Measurements from ENCODE around the gene UBAC1. TPM values are rescaled to one million over a fixed set of nuclear protein-coding genes. Genes with fewer than 3 reads are reported as not detected.
"Not testable (repeated sequence)": the region's sequence is repeated elsewhere in the genome, so short reads cannot be mapped to it uniquely, and the experiment has no call there.

UBAC1 gene
- total and polyA plus RNA-seq, 12 donors: 73.8 to 172 (median 85.5) TPM

- no peaks in the 10 kb centered on the region for H3K27me3 ChIP-seq
- TF ChIP-seq, protein P1, sequence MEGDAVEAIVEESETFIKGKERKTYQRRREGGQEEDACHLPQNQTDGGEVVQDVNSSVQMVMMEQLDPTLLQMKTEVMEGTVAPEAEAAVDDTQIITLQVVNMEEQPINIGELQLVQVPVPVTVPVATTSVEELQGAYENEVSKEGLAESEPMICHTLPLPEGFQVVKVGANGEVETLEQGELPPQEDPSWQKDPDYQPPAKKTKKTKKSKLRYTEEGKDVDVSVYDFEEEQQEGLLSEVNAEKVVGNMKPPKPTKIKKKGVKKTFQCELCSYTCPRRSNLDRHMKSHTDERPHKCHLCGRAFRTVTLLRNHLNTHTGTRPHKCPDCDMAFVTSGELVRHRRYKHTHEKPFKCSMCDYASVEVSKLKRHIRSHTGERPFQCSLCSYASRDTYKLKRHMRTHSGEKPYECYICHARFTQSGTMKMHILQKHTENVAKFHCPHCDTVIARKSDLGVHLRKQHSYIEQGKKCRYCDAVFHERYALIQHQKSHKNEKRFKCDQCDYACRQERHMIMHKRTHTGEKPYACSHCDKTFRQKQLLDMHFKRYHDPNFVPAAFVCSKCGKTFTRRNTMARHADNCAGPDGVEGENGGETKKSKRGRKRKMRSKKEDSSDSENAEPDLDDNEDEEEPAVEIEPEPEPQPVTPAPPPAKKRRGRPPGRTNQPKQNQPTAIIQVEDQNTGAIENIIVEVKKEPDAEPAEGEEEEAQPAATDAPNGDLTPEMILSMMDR (IDR thresholded peaks at IDR 0.05): no peak
- DNase-seq (no peak), ATAC-seq (peak in 4 of 8 donors; percentile 14 to 58 (median 24))
- H3K4me1 ChIP-seq: peaks cover 4 to 60% (median 40%) of the 10 kb centered on the region in 9 donors
- H3K9me3 ChIP-seq: no peaks in the 10 kb centered on the region
- intact Hi-C loops (cut with DNase I): loop anchor here in 5 of 10 donors (5.0 to 10.0 kb wide), 3 partner anchors 44 to 92 kb away; partner anchors contain the start of gene CAMSAP1 (in 4 of the 5)
- peak overlapping the region in 3 of 10 donors; percentile 24 to 37 (median 35) for H3K27ac ChIP-seq
- H3K36me3 ChIP-seq: peaks cover 0 to 39% (median 19%) of the 10 kb centered on the region in 9 donors
- no peak overlapping the region for H3K4me3 ChIP-seq
- WGBS, 2 donors: 61 to 65% methylated on average over 8 of the region's 8 CpGs
Observed at GRCh38 chr9:135956802-135957174, 4.4 kb downstream of the UBAC1 start.

DNA sequence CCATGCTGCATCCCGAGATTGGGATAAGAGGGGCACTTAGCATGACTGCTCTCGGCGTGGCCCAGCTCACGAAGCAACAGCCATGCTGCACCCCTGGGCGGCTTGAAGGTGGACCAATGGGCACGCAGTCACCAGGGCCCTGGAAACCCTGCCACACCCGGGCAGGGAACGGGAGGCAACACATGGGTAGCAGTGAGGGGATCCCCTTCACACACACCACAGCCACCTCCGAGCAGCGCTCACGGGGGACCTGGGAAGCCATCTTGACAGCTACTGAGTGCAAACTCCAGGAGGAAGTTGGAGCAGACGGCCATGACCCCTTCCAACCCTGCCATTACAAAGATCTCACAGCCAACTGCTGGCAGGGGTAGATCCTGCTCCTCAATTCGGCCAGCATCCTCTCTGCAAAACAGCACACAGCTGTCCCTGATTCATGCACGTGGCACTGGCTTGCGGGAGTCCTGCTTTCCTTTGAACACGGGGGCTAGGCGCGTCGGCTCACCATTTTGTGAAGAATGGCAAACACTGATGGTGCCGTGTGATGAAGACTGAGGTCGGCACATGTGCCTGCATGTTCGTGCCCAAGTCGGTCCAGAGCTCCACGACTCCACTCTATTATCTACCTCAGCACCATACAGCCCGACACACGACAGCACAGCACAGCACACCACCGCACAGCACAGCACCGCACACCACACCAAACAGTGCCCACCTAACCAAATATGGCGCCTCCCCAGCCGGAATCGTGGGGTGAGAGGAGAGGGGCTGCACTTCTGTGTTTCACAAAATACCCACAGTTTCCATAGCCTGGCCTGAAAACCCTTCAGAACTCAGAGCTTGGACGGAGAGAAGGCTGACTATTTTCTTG, 5.0 kb downstream of the UBAC1 start:
- no peak for DNase-seq
- intact Hi-C loops (cut with DNase I): loop anchor here in 5 of 10 donors (5.0 to 10.0 kb wide), 3 partner anchors 44 to 91 kb away; partner anchors contain the start of gene CAMSAP1 (in 4 of the 5)
- Histone ChIP-seq H3K36me3 (peaks cover 0 to 45% (median 22%) of the 10 kb centered on the region in 9 donors), H3K4me1 (peaks cover 4 to 55% (median 38%) of the 10 kb centered on the region in 9 donors), H3K9me3 (no peaks in the 10 kb centered on the region), H3K4me3 (no peak overlapping the region), H3K27ac (peak overlapping the region in 2 of 10 donors; percentile 24 to 37), H3K27me3 (no peaks in the 10 kb centered on the region)
- TF ChIP-seq, protein P1 (IDR thresholded peaks at IDR 0.05): no peak
- 76 to 79% methylated on average over 32 of the region's 32 CpGs for WGBS, 2 donors
- peak in 5 of 8 donors; percentile 15 to 47 (median 35) for ATAC-seq

GRCh38 chr9:135952664-135953206, 8.4 kb downstream of the UBAC1 start:
- intact Hi-C loops (cut with DNase I): loop anchor here in 1 of 10 donors (10.0 kb wide), 1 partner anchor 88 kb away; no protein-coding TSS in a partner anchor
- no peak for DNase-seq
- H3K27me3 ChIP-seq: no peaks in the 10 kb centered on the region
- H3K27ac ChIP-seq: no peak overlapping the region
- ATAC-seq: no peak
- peaks cover 0 to 35% (median 12%) of the 10 kb centered on the region in 9 donors for H3K4me1 ChIP-seq
- WGBS, 2 donors: 93 to 96% methylated on average over 22 of the region's 22 CpGs
- peaks cover 0 to 80% (median 41%) of the 10 kb centered on the region in 9 donors for H3K36me3 ChIP-seq
- no peak overlapping the region for H3K4me3 ChIP-seq
- H3K9me3 ChIP-seq: no peaks in the 10 kb centered on the region
- TF ChIP-seq, protein P1 (IDR thresholded peaks at IDR 0.05): no peak

GRCh38 chr9:135951889-135952663, 9.1 kb downstream of the UBAC1 start:
- H3K27me3 ChIP-seq: no peaks in the 10 kb centered on the region
- no peak overlapping the region for H3K27ac ChIP-seq
- peaks cover 0 to 29% (median 10%) of the 10 kb centered on the region in 9 donors for H3K4me1 ChIP-seq
- no peak overlapping the region for H3K4me3 ChIP-seq
- no peaks in the 10 kb centered on the region for H3K9me3 ChIP-seq
- H3K36me3 ChIP-seq: peaks cover 0 to 86% (median 41%) of the 10 kb centered on the region in 9 donors
- ATAC-seq (no peak), DNase-seq (no peak)
- intact Hi-C loops (cut with DNase I): loop anchor here in 1 of 10 donors (10.0 kb wide), 1 partner anchor 87 kb away; no protein-coding TSS in a partner anchor
- TF ChIP-seq, protein P1 (IDR thresholded peaks at IDR 0.05): no peak
- 84 to 87% methylated on average over 18 of the region's 18 CpGs for WGBS, 2 donors

GRCh38 chr9:135951310-135951709, 9.9 kb downstream of the UBAC1 start:
- H3K27me3 ChIP-seq, H3K4me3 ChIP-seq, ATAC-seq, H3K27ac ChIP-seq, DNase-seq, H3K9me3 ChIP-seq: not testable (repeated sequence)
- intact Hi-C loops (cut with DNase I): loop anchor here in 1 of 10 donors (10.0 kb wide), 1 partner anchor 87 kb away; no protein-coding TSS in a partner anchor
- H3K36me3 ChIP-seq: peaks cover 0 to 94% (median 48%) of the 10 kb centered on the region in 9 donors
- peaks cover 0 to 21% (median 4%) of the 10 kb centered on the region in 9 donors for H3K4me1 ChIP-seq
- WGBS, 2 donors: 97 to 98% methylated on average over 8 of the region's 8 CpGs

DNA sequence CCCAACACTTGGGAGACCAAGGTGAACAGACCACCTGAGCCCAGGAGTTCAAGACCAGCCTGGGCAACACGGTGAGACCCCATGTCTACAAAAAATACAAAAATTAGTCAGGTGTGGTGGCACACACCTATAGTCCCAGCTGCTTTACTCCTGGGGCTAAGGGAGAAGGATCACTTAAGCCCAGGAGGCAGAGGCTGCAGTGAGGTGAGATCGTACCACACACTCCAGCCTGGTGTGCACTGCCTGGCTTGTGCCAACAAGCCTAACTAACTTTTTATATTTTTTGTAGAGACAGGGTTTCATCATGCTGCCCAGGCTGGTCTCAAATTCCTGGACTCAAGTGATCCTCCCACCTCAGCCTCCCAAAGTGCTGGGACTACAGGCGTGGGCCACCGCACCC, 10.3 kb downstream of the UBAC1 start:
- not testable (repeated sequence) for H3K4me3 ChIP-seq, DNase-seq, ATAC-seq, H3K27me3 ChIP-seq, H3K27ac ChIP-seq, H3K9me3 ChIP-seq
- peaks cover 0 to 16% (median 0%) of the 10 kb centered on the region in 9 donors for H3K4me1 ChIP-seq
- WGBS, 2 donors: 99% methylated on average over 4 of the region's 4 CpGs
- intact Hi-C loops (cut with DNase I): loop anchor here in 1 of 10 donors (10.0 kb wide), 1 partner anchor 86 kb away; no protein-coding TSS in a partner anchor
- H3K36me3 ChIP-seq: peaks cover 0 to 99% (median 53%) of the 10 kb centered on the region in 9 donors

Data from heart right ventricle (tissue), 16 donors.